NT2/D1 (cell line): ENCODE results near the gene LINGO1.

Experiments used
- SUZ12 ChIP-seq: IDR thresholded peaks from 2 replicates; pipeline ENCODE4 v1.6.1; 2011; ENCODE audit not compliant: insufficient read length, insufficient read depth; ENCODE audit errors: extremely low read depth
- ZNF274 ChIP-seq: IDR thresholded peaks from 2 replicates; pipeline ENCODE4 v1.6.1; 2011; ENCODE audit warnings: mild to moderate bottlenecking, low read depth, low read length

GRCh38 chr15:77565378-77565915, 67.3 kb downstream of the LINGO1 start:
- TF ChIP-seq ZNF274: no peak
- no peak for TF ChIP-seq SUZ12
